ENCODE data around the gene KCNG3. TPM values are rescaled to one million over a fixed set of nuclear protein-coding genes. Genes with fewer than 3 reads are reported as not detected.
"Not testable (repeated sequence)": the region's sequence is repeated elsewhere in the genome, so short reads cannot be mapped to it uniquely, and the experiment has no call there.

The KCNG3 gene
- total RNA-seq, 2 experiments from 2014 or later: 1.5 to 2.1 TPM

DNA sequence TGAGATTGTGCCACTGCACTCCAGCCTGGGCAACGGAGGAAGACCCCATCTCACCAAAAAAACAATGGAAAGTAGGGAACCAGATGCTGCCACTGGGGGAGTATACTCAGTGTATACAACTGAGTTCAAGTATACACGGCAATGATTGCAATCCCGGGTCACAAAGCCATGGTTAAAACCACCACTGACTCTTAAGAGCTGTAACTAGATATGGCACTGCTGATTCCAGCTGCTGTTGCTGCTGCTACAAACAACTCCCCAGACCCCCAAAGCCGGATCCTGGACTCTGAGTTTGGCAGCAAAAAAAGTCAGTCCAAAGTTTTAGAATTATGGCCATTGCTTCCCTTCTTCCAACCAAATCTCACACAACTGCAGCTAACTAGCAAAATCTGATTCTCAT is 89.1 kb downstream of the KCNG3 start:
- Mint-ChIP-seq H3K9me3 (no peaks in the 10 kb centered on the region), H3K4me1 (ENCODE audit: low read depth) (no peaks in the 10 kb centered on the region), H3K27me3 (no peaks in the 10 kb centered on the region), H3K36me3 (ENCODE audit: low read depth) (no peaks in the 10 kb centered on the region), H3K27ac (no peak overlapping the region), H3K4me3 (no peak overlapping the region)
- POLR2A ChIA-PET: no interaction called here
- ATAC-seq: no peak
- no peak for TF ChIP-seq CTCF (IDR thresholded peaks at IDR 0.05)
- CTCF ChIA-PET: interaction anchor here (1.0 to 1.4 kb wide), 3 partner anchors 18 to 19 kb away, joined by 3 read pairs; no protein-coding TSS in a partner anchor
- intact Hi-C loops (cut with micrococcal nuclease): no loop called here
- DNase-seq: no peak

DNA sequence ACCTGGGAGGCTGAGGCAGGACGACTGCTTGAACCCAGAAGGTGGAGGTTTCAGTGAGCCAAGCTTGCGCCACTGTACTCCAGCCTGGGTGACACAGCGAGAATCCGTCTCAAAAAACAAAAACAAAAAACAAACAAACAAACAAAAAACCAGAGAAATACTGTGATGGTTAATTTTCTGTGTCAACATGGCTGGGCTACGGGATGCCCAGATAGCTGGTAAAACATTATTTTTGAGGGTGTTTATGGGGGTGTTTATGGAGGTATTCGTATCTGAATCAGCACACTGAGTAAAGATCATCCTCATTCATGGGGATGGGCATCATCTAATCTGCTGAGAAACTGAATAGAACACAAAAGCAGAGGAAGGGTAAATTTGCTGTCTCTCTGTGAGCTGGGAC is 92.0 kb downstream of the KCNG3 start:
- H3K27ac Mint-ChIP-seq: no peak overlapping the region

DNA sequence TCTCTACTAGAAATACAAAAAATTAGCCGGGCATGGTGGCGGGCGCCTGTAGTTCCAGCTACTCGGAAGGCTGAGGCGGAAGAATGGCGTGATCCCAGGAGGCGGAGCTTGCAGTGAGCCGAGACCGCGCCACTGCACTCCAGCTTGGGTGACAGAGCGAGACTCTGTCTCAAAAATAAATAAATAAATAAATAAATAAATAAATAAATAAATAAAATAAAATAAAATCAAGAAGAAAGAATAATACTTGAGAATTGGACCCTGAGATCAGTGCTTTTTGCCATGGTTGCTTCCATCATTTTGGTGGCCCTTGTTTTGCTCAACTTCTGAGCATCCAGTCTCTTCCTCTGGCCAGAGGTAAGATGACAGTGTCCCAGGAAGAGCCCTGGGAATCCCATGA is 95.7 kb downstream of the KCNG3 start:
- ATAC-seq; H3K27ac Mint-ChIP-seq; POLR2A ChIA-PET; H3K4me3 Mint-ChIP-seq; H3K36me3 Mint-ChIP-seq (ENCODE audit: low read depth); intact Hi-C loops (cut with micrococcal nuclease); H3K4me1 Mint-ChIP-seq (ENCODE audit: low read depth); DNase-seq; H3K9me3 Mint-ChIP-seq; H3K27me3 Mint-ChIP-seq: not testable (repeated sequence)
- CTCF ChIA-PET: interaction anchor here (1.6 kb wide), 1 partner anchor 11 kb away, joined by 4 read pairs; no protein-coding TSS in a partner anchor

More for the DNA sequence above, 92.0 kb downstream of the KCNG3 start:
- DNase-seq (no peak), ATAC-seq (no peak)
- intact Hi-C loops (cut with micrococcal nuclease): no loop called here
- no peaks in the 10 kb centered on the region for H3K9me3 Mint-ChIP-seq
- ChIA-PET CTCF (no interaction called here), POLR2A (no interaction called here)
- H3K27me3 Mint-ChIP-seq: no peaks in the 10 kb centered on the region
- H3K4me1 Mint-ChIP-seq (ENCODE audit: low read depth): no peaks in the 10 kb centered on the region
- TF ChIP-seq CTCF (IDR thresholded peaks at IDR 0.05): no peak
- H3K36me3 Mint-ChIP-seq (ENCODE audit: low read depth): no peaks in the 10 kb centered on the region
- H3K4me3 Mint-ChIP-seq: no peak overlapping the region

GRCh38 chr2:42393320-42393719 is 100.5 kb downstream of the KCNG3 start:
- H3K9me3 Mint-ChIP-seq; H3K4me1 Mint-ChIP-seq (ENCODE audit: low read depth); ATAC-seq; DNase-seq; H3K4me3 Mint-ChIP-seq; H3K27ac Mint-ChIP-seq; H3K27me3 Mint-ChIP-seq; POLR2A ChIA-PET; H3K36me3 Mint-ChIP-seq (ENCODE audit: low read depth); intact Hi-C loops (cut with micrococcal nuclease): not testable (repeated sequence)
- CTCF ChIA-PET: interaction anchor here (1.5 kb wide), 1 partner anchor 13 kb away, joined by 3 read pairs; no protein-coding TSS in a partner anchor

- no peaks in the 10 kb centered on the region for H3K36me3 Mint-ChIP-seq (ENCODE audit: low read depth)
- no peaks in the 10 kb centered on the region for H3K4me1 Mint-ChIP-seq (ENCODE audit: low read depth)
- no peak for DNase-seq
- intact Hi-C loops (cut with micrococcal nuclease): no loop called here
- H3K9me3 Mint-ChIP-seq: no peaks in the 10 kb centered on the region
- no peak for ATAC-seq
- CTCF ChIA-PET: interaction anchor here (1.5 kb wide), 1 partner anchor 14 kb away, joined by 3 read pairs; no protein-coding TSS in a partner anchor
- no peaks in the 10 kb centered on the region for H3K27me3 Mint-ChIP-seq
- H3K4me3 Mint-ChIP-seq: no peak overlapping the region
- no peak overlapping the region for H3K27ac Mint-ChIP-seq
- TF ChIP-seq CTCF (IDR thresholded peaks at IDR 0.05): no peak
- POLR2A ChIA-PET: no interaction called here
Observed at GRCh38 chr2:42392191-42392590, 101.6 kb downstream of the KCNG3 start.

Other genes with a start within 250 kb of the KCNG3 start
- 100 to 1,000 TPM; 113 to 115 TPM for gene COX7A2L, start 132.8 kb downstream of the KCNG3 start, total RNA-seq
- 10 to 100 TPM; 32.6 to 35.9 TPM for gene MTA3, start 74.7 kb upstream of the KCNG3 start, total RNA-seq